GM23338 (cell line): ENCODE measurements around the gene IL19. TPM values are rescaled to one million over a fixed set of nuclear protein-coding genes. Genes with fewer than 3 reads are reported as not detected.

ENCODE experiments used
- NANOG ChIP-seq: IDR thresholded peaks from 2 replicates; pipeline ENCODE4 v1.6.1; 2016; ENCODE audit warnings: antibody characterized with exemption, borderline replicate concordance
- POLR2AphosphoS5 ChIP-seq: IDR thresholded peaks from 2 replicates; pipeline ENCODE4 v1.6.1; 2016; ENCODE audit warnings: antibody characterized with exemption, low read depth
- REST ChIP-seq: IDR thresholded peaks from one replicate; pipeline ENCODE4 v1.6.1; 2018; ENCODE audit warnings: antibody characterized with exemption; ENCODE audit not compliant: unreplicated experiment
- STAT1 ChIP-seq: IDR thresholded peaks from one replicate; pipeline ENCODE4 v1.6.1; 2016; ENCODE audit warnings: antibody characterized with exemption; ENCODE audit not compliant: unreplicated experiment
- ZNF114 ChIP-seq: fragments of 250-450 bp; sonication (Bioruptor Pico); IDR thresholded peaks from 2 replicates; pipeline ENCODE4 v1.5.0; 2020; ENCODE audit warnings: mild to moderate bottlenecking, moderate library complexity
- polyA plus RNA-seq: library from polyadenylated mRNA; unstranded; fragments of >200 nt; fragmentation: Nextera tagmentation; extraction: Ambion mirVana; gene quantifications from 2 replicates; pipeline ENCODE4 v1.2.1, GENCODE V29; 2016
- total RNA-seq: library from RNA; depleted of rRNA; stranded (reverse); fragments of >200 nt; shearing (Covaris generic); gene quantifications from 2 replicates; pipeline ENCODE4 v1.2.3, GENCODE V29; 2014
- TF ChIP-seq, protein P1 (sequence below): fragments of 250-450 bp; sonication (Bioruptor Pico); IDR thresholded peaks from 2 replicates; pipeline ENCODE4 v1.5.0; 2020; ENCODE audit warnings: mild to moderate bottlenecking, moderate library complexity
- TF ChIP-seq, protein P2 (sequence below): IDR thresholded peaks from 2 replicates; pipeline ENCODE4 v1.6.1; 2016; ENCODE audit warnings: antibody characterized with exemption

The IL19 gene
- total and polyA plus RNA-seq, 2 experiments from 2014 or later: not detected

DNA sequence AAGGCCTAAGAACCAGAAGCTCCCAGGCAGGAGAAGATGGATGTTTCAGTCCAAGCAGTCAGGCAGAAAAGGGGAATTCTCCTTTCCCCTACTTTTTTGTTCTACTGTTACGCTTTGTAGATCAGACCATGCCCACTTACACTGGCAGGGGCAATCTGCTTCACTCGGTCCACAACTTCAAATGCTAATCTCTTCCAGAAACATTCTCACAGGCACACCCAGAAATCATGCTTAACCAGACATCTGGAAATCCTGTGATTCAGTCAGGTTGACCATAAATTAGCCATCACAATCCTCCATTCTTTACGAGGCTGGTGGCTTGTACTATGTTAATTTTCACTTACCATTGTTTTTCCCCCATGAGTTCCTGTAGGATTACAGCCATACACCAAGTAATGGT lies 25.5 kb downstream of the IL19 start (continued):
- TF ChIP-seq REST (no peak), POLR2AphosphoS5 (no peak), ZNF114 (CRISPR knock-in tag) (no peak), STAT1 (no peak), NANOG (no peak)
- TF ChIP-seq, protein P1, sequence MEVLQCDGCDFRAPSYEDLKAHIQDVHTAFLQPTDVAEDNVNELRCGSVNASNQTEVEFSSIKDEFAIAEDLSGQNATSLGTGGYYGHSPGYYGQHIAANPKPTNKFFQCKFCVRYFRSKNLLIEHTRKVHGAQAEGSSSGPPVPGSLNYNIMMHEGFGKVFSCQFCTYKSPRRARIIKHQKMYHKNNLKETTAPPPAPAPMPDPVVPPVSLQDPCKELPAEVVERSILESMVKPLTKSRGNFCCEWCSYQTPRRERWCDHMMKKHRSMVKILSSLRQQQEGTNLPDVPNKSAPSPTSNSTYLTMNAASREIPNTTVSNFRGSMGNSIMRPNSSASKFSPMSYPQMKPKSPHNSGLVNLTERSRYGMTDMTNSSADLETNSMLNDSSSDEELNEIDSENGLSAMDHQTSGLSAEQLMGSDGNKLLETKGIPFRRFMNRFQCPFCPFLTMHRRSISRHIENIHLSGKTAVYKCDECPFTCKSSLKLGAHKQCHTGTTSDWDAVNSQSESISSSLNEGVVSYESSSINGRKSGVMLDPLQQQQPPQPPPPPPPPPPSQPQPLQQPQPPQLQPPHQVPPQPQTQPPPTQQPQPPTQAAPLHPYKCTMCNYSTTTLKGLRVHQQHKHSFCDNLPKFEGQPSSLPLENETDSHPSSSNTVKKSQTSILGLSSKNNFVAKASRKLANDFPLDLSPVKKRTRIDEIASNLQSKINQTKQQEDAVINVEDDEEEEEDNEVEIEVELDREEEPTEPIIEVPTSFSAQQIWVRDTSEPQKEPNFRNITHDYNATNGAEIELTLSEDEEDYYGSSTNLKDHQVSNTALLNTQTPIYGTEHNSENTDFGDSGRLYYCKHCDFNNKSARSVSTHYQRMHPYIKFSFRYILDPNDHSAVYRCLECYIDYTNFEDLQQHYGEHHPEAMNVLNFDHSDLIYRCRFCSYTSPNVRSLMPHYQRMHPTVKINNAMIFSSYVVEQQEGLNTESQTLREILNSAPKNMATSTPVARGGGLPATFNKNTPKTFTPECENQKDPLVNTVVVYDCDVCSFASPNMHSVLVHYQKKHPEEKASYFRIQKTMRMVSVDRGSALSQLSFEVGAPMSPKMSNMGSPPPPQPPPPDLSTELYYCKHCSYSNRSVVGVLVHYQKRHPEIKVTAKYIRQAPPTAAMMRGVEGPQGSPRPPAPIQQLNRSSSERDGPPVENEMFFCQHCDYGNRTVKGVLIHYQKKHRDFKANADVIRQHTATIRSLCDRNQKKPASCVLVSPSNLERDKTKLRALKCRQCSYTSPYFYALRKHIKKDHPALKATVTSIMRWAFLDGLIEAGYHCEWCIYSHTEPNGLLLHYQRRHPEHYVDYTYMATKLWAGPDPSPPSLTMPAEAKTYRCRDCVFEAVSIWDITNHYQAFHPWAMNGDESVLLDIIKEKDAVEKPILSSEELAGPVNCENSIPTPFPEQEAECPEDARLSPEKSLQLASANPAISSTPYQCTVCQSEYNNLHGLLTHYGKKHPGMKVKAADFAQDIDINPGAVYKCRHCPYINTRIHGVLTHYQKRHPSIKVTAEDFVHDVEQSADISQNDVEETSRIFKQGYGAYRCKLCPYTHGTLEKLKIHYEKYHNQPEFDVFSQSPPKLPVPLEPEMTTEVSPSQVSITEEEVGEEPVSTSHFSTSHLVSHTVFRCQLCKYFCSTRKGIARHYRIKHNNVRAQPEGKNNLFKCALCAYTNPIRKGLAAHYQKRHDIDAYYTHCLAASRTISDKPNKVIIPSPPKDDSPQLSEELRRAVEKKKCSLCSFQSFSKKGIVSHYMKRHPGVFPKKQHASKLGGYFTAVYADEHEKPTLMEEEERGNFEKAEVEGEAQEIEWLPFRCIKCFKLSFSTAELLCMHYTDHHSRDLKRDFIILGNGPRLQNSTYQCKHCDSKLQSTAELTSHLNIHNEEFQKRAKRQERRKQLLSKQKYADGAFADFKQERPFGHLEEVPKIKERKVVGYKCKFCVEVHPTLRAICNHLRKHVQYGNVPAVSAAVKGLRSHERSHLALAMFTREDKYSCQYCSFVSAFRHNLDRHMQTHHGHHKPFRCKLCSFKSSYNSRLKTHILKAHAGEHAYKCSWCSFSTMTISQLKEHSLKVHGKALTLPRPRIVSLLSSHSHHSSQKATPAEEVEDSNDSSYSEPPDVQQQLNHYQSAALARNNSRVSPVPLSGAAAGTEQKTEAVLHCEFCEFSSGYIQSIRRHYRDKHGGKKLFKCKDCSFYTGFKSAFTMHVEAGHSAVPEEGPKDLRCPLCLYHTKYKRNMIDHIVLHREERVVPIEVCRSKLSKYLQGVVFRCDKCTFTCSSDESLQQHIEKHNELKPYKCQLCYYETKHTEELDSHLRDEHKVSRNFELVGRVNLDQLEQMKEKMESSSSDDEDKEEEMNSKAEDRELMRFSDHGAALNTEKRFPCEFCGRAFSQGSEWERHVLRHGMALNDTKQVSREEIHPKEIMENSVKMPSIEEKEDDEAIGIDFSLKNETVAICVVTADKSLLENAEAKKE: no peak
- TF ChIP-seq, protein P2, sequence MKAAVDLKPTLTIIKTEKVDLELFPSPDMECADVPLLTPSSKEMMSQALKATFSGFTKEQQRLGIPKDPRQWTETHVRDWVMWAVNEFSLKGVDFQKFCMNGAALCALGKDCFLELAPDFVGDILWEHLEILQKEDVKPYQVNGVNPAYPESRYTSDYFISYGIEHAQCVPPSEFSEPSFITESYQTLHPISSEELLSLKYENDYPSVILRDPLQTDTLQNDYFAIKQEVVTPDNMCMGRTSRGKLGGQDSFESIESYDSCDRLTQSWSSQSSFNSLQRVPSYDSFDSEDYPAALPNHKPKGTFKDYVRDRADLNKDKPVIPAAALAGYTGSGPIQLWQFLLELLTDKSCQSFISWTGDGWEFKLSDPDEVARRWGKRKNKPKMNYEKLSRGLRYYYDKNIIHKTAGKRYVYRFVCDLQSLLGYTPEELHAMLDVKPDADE: no peak
